ENCODE data around the gene ELAVL2. TPM values are rescaled to one million over a fixed set of nuclear protein-coding genes. Genes with fewer than 3 reads are reported as not detected.
A peak's percentile ranks its signal among the peaks of the same experiment; 100 is the strongest.

The ELAVL2 gene
- total and polyA plus RNA-seq, 2 of the 4 experiments (the other 2 are of a cell fraction) = 0.36 TPM; not detected in 1

DNA sequence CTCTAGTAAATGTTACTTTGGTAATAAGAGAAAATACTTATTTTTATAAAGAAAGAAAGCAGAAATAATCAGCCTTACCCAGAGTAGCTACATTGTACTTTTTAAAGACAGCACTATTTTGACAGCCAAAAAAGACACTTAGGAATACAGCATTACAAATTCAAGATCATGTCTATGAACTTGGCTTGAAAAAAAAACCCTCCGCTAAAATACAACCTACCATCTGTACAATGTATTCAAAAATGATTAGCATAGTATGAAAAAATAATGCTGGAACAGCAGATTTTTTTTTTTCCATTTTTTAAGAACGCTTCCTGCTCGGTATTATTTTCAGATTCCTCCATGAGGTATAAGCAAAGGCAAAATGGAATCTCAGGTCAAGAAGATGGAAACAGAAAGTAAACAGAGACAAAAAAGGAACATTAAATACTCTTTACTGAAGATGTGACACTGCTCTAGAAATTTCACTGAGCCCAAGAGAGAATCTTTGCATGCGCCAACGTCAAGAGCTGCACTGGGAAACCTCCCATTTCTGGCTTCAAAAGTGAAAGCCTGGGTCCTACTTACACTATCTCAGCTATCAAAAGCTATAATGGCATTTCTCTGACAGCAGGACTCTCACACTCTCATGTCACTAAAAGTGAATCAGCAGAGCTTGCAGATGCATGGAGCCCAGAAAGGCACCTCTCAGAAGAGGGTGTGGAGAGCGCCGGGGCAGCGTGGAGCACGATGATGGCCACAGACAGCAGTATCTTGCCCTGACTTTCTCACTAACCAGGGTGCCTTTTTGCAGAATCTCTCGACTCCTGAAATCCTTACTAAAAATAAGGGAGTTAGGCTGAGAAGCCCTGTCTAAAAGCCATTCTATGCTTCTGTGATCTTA lies 167.4 kb downstream of the ELAVL2 start:
- 20% methylated on average over 1 of the region's 10 CpGs; no CpG with 5 or more reads in 1 of the 2 experiments for WGBS, 2 experiments (ENCODE audit: extremely low coverage in 2 of 2, insufficient read length in 1 of 2)
- BruUV-seq (replicated peaks) = no TSS peak

More for the DNA sequence above, 167.4 kb downstream of the ELAVL2 start:
- Histone ChIP-seq H3K79me1 (ENCODE audit: low read depth in 1 of 2, low read length in 2 of 2) (no peaks in the 10 kb centered on the region), H3K9ac (ENCODE audit: low read depth, low read length) (no peak overlapping the region), H3K9me1 (ENCODE audit: insufficient read depth, low read length) (no peaks in the 10 kb centered on the region), H3K56ac (ENCODE audit: extremely low read depth, insufficient read depth, low read length) (no peak overlapping the region), H4K20me1 (ENCODE audit: insufficient read depth, low read length) (no peaks in the 10 kb centered on the region), H2BK5ac (ENCODE audit: low read depth, low read length, poor library complexity, severe bottlenecking) (no peak overlapping the region), H3K4ac (ENCODE audit: low read depth, low read length) (no peak overlapping the region), H3K14ac (replicated peaks; ENCODE audit: low read depth, low read length) (no peak overlapping the region), H4K5ac (ENCODE audit: low read depth, low read length) (no peak overlapping the region), H2BK20ac (ENCODE audit: low read depth, low read length) (no peak overlapping the region), H3K4me3 (ENCODE audit: insufficient read depth, low read depth, low read length) (no peak overlapping the region), H3K9me3 (ENCODE audit: control insufficient read depth, insufficient read depth, low read length) (peaks cover 16% of the 10 kb centered on the region; the same call in 1 of the 2 replicates), H3K18ac (ENCODE audit: low read depth, low read length) (no peak overlapping the region), H2AFZ (replicated peaks; ENCODE audit: low read length, poor library complexity) (no peak overlapping the region), H3K23ac (ENCODE audit: low read depth, low read length) (no peak overlapping the region), H3K27ac (ENCODE audit: insufficient read depth, low read length) (no peak overlapping the region), H2AK9ac (replicated peaks; ENCODE audit: low read depth, low read length, poor library complexity) (no peak overlapping the region), H4K8ac (ENCODE audit: low read depth in 2 of 2, low read length in 2 of 2) (no peak overlapping the region), H2AK5ac (ENCODE audit: low read depth, low read length) (no peak overlapping the region), H4K91ac (ENCODE audit: insufficient read depth, low read depth, low read length) (no peak overlapping the region), H3K36me3 (ENCODE audit: control insufficient read depth, insufficient read depth, low read length) (no peaks in the 10 kb centered on the region), H3K4me2 (ENCODE audit: low read depth, low read length) (no peak overlapping the region), H2BK120ac (ENCODE audit: low read depth, low read length) (no peak overlapping the region), H3K4me1 (ENCODE audit: control insufficient read depth, insufficient read depth, low read length) (no peaks in the 10 kb centered on the region), H3K27me3 (ENCODE audit: control insufficient read depth, insufficient read depth, low read length) (no peaks in the 10 kb centered on the region), H2BK15ac (ENCODE audit: low read depth, low read length) (no peak overlapping the region)
- TF ChIP-seq, protein P1, sequence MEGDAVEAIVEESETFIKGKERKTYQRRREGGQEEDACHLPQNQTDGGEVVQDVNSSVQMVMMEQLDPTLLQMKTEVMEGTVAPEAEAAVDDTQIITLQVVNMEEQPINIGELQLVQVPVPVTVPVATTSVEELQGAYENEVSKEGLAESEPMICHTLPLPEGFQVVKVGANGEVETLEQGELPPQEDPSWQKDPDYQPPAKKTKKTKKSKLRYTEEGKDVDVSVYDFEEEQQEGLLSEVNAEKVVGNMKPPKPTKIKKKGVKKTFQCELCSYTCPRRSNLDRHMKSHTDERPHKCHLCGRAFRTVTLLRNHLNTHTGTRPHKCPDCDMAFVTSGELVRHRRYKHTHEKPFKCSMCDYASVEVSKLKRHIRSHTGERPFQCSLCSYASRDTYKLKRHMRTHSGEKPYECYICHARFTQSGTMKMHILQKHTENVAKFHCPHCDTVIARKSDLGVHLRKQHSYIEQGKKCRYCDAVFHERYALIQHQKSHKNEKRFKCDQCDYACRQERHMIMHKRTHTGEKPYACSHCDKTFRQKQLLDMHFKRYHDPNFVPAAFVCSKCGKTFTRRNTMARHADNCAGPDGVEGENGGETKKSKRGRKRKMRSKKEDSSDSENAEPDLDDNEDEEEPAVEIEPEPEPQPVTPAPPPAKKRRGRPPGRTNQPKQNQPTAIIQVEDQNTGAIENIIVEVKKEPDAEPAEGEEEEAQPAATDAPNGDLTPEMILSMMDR (conservative IDR thresholded peaks at IDR 0.05; ENCODE audit: low read depth, low read length) = no peak
- TF ChIP-seq SMC3 (IDR thresholded peaks at IDR 0.05; ENCODE audit: low read depth, low read length) = no peak
- 0 out of 2 replicates have a peak, but pooled peaks have one; percentile 2 for TF ChIP-seq MAFK (IDR thresholded peaks at IDR 0.05; ENCODE audit: low read depth, low read length)
- TF ChIP-seq RCOR1 (IDR thresholded peaks at IDR 0.05; ENCODE audit: insufficient replicate concordance, low read length) = no peak
- no peak for TF ChIP-seq RAD21 (IDR thresholded peaks at IDR 0.05; ENCODE audit: low read length)
- TF ChIP-seq, protein P2, sequence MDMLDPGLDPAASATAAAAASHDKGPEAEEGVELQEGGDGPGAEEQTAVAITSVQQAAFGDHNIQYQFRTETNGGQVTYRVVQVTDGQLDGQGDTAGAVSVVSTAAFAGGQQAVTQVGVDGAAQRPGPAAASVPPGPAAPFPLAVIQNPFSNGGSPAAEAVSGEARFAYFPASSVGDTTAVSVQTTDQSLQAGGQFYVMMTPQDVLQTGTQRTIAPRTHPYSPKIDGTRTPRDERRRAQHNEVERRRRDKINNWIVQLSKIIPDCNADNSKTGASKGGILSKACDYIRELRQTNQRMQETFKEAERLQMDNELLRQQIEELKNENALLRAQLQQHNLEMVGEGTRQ (IDR thresholded peaks at IDR 0.05; ENCODE audit: low read depth, low read length) = no peak
- TF ChIP-seq MXI1 (IDR thresholded peaks at IDR 0.05; ENCODE audit: borderline replicate concordance, low read depth, low read length) = no peak
- TF ChIP-seq RFX5 (IDR thresholded peaks at IDR 0.05; ENCODE audit: low read depth, low read length) = no peak
- intact Hi-C loops (cut with micrococcal nuclease) = no loop called here
- ChIA-PET CTCF (no interaction called here), POLR2A (ENCODE audit: unreplicated experiment) (no interaction called here)
- no peak for ATAC-seq (ENCODE audit: low read depth)
- dilution Hi-C loops (cut with HindIII; ENCODE audit: low sequenced_read_pairs, unreplicated experiment) = no loop called here
- in situ Hi-C loops (cut with MboI; ENCODE audit: low sequenced_read_pairs) = no loop called here
- DNase-seq = no peak
